BE2C (cell line): ENCODE results near the gene ERO1B.

Source experiments
- DNase-seq: peaks from one replicate; pipeline ENCODE4 v3.0.0-alpha.2; 2020
- H3K27me3 ChIP-seq: fragments of 250-450 bp; sonication (Bioruptor Pico); 2 replicates; pipeline ENCODE4 v1.5.1; 2020; ENCODE audit warnings: mild to moderate bottlenecking
- H3K36me3 ChIP-seq: fragments of 250-450 bp; sonication (Bioruptor Pico); 2 replicates; pipeline ENCODE4 v1.5.1; 2020; ENCODE audit warnings: mild to moderate bottlenecking
- H3K4me1 ChIP-seq: fragments of 250-450 bp; sonication (Bioruptor Pico); 2 replicates; pipeline ENCODE4 v1.5.1; 2020
- H3K4me3 ChIP-seq: 2 replicates; pipeline ENCODE4 v1.5.1; 2011; ENCODE audit warnings: low read depth, low read length
- H3K9me3 ChIP-seq: fragments of 250-450 bp; sonication (Bioruptor Pico); 2 replicates; pipeline ENCODE4 v1.5.1; 2020
- TF ChIP-seq, protein P1 (sequence below): IDR thresholded peaks from 2 replicates; pipeline ENCODE4 v1.5.1; 2012; ENCODE audit warnings: mild to moderate bottlenecking, low read depth, low read length

The ERO1B gene

DNA sequence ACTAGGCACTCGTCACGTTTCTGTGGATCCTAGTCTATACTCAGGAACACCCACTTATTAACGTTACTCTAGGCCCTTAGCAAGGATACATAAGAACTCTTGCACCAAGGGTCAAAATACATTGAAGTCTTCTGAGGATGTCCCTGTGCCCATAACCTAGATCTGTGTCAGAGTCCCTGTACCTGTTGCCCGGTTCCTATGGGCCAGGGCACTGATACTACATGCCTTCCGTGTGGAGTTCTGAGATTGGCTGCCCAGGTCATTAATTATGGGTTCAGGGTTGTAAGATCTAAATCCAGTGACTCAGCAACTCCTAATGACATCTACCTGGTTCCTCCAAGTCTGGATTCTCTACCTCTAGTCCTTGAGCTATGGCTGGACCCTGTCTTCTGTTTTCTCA lies 69.9 kb downstream of the ERO1B start:
- Histone ChIP-seq H3K27me3 (peaks cover 3% of the 10 kb centered on the region; the same call in 1 of the 2 replicates), H3K9me3 (no peaks in the 10 kb centered on the region), H3K36me3 (no peaks in the 10 kb centered on the region), H3K4me3 (no peak overlapping the region), H3K4me1 (no peaks in the 10 kb centered on the region)
- TF ChIP-seq, protein P1, sequence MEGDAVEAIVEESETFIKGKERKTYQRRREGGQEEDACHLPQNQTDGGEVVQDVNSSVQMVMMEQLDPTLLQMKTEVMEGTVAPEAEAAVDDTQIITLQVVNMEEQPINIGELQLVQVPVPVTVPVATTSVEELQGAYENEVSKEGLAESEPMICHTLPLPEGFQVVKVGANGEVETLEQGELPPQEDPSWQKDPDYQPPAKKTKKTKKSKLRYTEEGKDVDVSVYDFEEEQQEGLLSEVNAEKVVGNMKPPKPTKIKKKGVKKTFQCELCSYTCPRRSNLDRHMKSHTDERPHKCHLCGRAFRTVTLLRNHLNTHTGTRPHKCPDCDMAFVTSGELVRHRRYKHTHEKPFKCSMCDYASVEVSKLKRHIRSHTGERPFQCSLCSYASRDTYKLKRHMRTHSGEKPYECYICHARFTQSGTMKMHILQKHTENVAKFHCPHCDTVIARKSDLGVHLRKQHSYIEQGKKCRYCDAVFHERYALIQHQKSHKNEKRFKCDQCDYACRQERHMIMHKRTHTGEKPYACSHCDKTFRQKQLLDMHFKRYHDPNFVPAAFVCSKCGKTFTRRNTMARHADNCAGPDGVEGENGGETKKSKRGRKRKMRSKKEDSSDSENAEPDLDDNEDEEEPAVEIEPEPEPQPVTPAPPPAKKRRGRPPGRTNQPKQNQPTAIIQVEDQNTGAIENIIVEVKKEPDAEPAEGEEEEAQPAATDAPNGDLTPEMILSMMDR: no peak
- DNase-seq: no peak

DNA sequence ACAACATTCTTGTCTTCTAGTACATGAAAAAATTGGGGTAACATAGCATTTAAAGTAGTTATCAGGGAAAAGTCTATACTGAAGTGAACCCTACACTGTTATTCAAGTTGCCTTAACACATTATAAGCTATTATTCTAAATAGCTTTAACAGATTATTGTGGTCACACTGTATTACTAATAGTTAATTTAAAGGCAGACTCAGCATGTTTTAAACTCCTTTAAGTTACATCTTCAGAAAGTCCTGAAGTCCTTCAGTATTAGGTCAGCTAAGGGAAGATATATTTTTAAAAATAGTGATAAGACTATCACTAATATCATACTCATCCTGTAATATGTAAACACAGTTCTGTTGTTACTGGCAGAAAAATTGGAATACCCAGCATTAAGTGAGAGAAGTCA lies 72.0 kb downstream of the ERO1B start:
- Histone ChIP-seq H3K4me1 (no peaks in the 10 kb centered on the region), H3K27me3 (peaks cover under 1% of the 10 kb centered on the region; the same call in 1 of the 2 replicates), H3K9me3 (no peaks in the 10 kb centered on the region), H3K36me3 (no peaks in the 10 kb centered on the region), H3K4me3 (no peak overlapping the region)
- DNase-seq: no peak
- TF ChIP-seq, protein P1: no peak

DNA sequence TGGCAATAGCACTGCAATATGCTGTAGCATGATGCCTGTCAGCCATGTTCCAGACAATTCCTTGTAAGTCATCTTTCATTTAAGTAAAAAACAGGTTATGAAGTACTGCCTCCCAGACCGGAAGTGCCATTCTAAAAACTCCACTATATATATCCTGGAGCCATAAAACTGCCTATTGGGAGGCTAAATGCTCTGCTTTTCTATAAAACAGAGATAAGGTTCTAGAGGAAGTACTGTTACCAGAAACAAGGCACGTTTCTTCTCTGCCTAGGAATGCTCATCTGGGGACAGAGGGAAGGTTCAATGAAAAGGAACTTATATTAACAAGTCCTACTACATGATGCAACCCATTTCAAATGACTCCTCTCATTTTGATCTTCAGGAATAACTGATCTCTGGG lies 72.6 kb downstream of the ERO1B start:
- Histone ChIP-seq H3K27me3 (no peaks in the 10 kb centered on the region), H3K36me3 (no peaks in the 10 kb centered on the region), H3K4me1 (no peaks in the 10 kb centered on the region), H3K4me3 (no peak overlapping the region), H3K9me3 (no peaks in the 10 kb centered on the region)
- TF ChIP-seq, protein P1: no peak
- no peak for DNase-seq

DNA sequence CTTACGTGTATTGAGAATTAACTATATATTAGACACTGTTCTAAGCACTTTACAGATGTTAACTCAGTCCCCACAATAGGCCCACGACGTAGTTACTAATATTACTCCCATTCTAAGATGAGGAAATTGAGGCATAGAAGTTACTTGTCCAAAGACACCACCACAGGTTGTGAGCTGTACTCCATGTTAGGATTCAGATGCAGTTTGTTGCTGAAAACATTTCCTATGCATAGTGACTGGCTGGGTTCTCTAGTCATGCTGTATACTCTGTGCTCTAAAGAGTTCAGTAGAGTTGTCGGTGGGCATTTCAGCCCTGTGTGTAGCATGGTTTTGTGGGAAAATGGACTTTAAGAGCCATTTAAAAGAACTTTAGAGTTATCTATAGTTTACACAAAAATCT lies 74.2 kb downstream of the ERO1B start:
- DNase-seq: no peak
- H3K27me3 ChIP-seq: no peaks in the 10 kb centered on the region
- TF ChIP-seq, protein P1: no peak
- H3K4me3 ChIP-seq: no peak overlapping the region
- no peaks in the 10 kb centered on the region for H3K36me3 ChIP-seq
- no peaks in the 10 kb centered on the region for H3K4me1 ChIP-seq
- no peaks in the 10 kb centered on the region for H3K9me3 ChIP-seq

DNA sequence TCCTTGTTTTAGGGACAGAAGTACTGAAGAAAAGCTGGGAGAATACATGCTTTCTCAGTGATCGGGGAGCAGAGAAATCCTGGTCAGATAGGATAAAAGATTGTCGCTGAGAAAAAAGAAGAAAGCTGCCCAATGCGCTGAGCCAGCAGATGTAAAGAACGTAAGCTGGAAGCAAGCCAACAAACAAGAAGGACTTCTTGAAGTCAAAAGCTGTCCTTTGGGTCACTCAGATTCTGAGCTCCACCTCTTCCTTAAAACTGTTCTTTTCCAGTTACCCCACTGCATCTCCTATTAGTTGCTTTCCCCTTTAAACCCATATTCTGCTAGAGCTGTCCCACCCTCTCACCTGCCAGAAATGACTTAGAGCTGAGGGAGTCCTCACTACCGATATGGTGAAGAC lies 74.6 kb downstream of the ERO1B start:
- no peak overlapping the region for H3K4me3 ChIP-seq
- H3K9me3 ChIP-seq: no peaks in the 10 kb centered on the region

DNA sequence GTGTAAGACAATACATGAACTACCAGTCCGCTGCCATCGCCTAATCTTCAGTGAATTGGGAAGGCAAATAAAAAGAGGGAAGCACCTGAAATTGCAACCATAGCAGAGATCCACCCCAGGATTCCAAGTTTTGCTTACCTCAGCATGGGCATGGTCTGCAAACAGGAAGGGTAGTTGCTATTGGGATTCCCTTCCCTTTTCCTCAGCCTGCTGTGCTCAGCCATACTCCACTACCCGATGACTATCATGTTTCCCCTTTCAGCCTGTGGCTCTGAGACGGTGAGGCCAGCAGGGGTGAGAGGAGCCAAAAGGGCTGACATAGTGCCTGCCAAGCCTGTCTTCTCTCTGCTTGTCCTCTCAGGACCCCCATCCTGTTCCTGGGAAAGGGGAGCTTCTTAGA lies 75.2 kb downstream of the ERO1B start:
- Histone ChIP-seq H3K27me3 (no peaks in the 10 kb centered on the region), H3K4me3 (no peak overlapping the region), H3K4me1 (no peaks in the 10 kb centered on the region), H3K36me3 (no peaks in the 10 kb centered on the region), H3K9me3 (no peaks in the 10 kb centered on the region)
- no peak for DNase-seq
- TF ChIP-seq, protein P1: no peak

More for the DNA sequence above, 74.6 kb downstream of the ERO1B start:
- TF ChIP-seq, protein P1: no peak
- no peak for DNase-seq
- no peaks in the 10 kb centered on the region for H3K36me3 ChIP-seq
- H3K4me1 ChIP-seq: no peaks in the 10 kb centered on the region
- H3K27me3 ChIP-seq: no peaks in the 10 kb centered on the region
